Fibroblast of villous mesenchyme (primary cell): ENCODE data around the gene PLXDC1. TPM values are rescaled to one million over a fixed set of nuclear protein-coding genes. Genes with fewer than 3 reads are reported as not detected.

ENCODE experiments used
- DNase-seq: peaks from one replicate; pipeline ENCODE4 v3.0.0-alpha.2; 2010; ENCODE audit warnings: low read depth
- H3K4me3 ChIP-seq: 2 replicates; pipeline ENCODE4 v1.5.1; 2011; ENCODE audit warnings: low read depth, mild to moderate bottlenecking, low read length
- CTCF ChIP-seq: IDR thresholded peaks from 2 replicates; pipeline ENCODE4 v1.5.1; 2012; ENCODE audit warnings: low read depth, mild to moderate bottlenecking, low read length; ENCODE audit not compliant: insufficient read depth
- total RNA-seq: library from RNA; depleted of rRNA; stranded (reverse); fragments of >200 nt; gene quantifications from 2 replicates; pipeline ENCODE4 v1.2.3, GENCODE V29; 2012

Gene PLXDC1
- total RNA-seq, 1 donor, result 0.43 TPM

GRCh38 chr17:39178536-39178935, 27.1 kb upstream of the PLXDC1 start:
- TF ChIP-seq CTCF, result no peak
- H3K4me3 ChIP-seq, result no peak overlapping the region
- peak; percentile 62 for DNase-seq

GRCh38 chr17:39177256-39177655, 25.8 kb upstream of the PLXDC1 start:
- no peak overlapping the region for H3K4me3 ChIP-seq
- TF ChIP-seq CTCF, result no peak
- no peak for DNase-seq

GRCh38 chr17:39175695-39176093, 24.3 kb upstream of the PLXDC1 start:
- no peak for DNase-seq
- no peak for TF ChIP-seq CTCF

GRCh38 chr17:39174920-39175694, 23.7 kb upstream of the PLXDC1 start:
- TF ChIP-seq CTCF, result peak; percentile 81
- H3K4me3 ChIP-seq, result no peak overlapping the region
- DNase-seq, result peak; percentile 72

More at GRCh38 chr17:39175695-39176093, 24.3 kb upstream of the PLXDC1 start:
- H3K4me3 ChIP-seq, result no peak overlapping the region

- DNase-seq, result no peak
- no peak for TF ChIP-seq CTCF
- H3K4me3 ChIP-seq, result no peak overlapping the region
These were observed 22.3 kb upstream of the PLXDC1 start for GRCh38 chr17:39173526-39174274.

- DNase-seq, result no peak
- TF ChIP-seq CTCF, result no peak
- H3K4me3 ChIP-seq, result no peak overlapping the region
These were observed 21.6 kb upstream of the PLXDC1 start for GRCh38 chr17:39173080-39173479.
